GM18951 (cell line): ENCODE measurements around the gene MAML2.

Source experiments
- POLR2A ChIP-seq: IDR thresholded peaks from 4 replicates; pipeline ENCODE4 v1.6.1; 2011; ENCODE audit warnings: mild to moderate bottlenecking; ENCODE audit not compliant: insufficient read length, insufficient read depth; ENCODE audit errors: extremely low read depth
- in situ Hi-C: fragments of 300-500 bp; cut with MboI; formaldehyde crosslinking; loops from one replicate; pipeline ENCODE4 v1.12.0; 2022; ENCODE audit warnings: low sequenced_read_pairs, mixed read lengths, inconsistent platforms; ENCODE audit not compliant: unreplicated experiment

The MAML2 gene

DNA sequence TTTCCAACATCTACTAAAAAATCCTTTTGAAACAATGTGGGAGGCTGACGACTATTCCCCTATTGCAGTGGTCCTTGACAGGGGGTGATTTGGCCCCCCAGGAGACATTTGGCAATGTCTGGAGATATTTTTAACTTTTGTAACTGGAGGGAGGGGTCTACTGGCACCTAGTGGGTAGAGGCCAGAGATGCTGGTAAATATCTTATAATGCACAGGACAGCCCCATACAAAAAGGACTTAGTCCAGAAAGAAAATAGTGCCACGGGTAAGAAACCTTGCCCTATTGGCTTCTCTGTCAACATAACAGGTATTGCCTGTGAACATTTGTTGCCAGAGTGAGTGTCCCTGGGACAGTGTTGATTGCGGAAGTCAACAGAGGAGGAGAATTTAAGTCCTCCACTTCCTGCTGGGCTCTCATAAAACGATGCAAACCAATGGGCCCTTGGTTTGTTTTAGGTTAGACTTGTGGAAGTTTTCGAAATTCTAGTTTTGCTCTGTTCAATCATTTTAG lies 101.6 kb downstream of the MAML2 start:
- in situ Hi-C loops = no loop called here
- no peak for TF ChIP-seq POLR2A

DNA sequence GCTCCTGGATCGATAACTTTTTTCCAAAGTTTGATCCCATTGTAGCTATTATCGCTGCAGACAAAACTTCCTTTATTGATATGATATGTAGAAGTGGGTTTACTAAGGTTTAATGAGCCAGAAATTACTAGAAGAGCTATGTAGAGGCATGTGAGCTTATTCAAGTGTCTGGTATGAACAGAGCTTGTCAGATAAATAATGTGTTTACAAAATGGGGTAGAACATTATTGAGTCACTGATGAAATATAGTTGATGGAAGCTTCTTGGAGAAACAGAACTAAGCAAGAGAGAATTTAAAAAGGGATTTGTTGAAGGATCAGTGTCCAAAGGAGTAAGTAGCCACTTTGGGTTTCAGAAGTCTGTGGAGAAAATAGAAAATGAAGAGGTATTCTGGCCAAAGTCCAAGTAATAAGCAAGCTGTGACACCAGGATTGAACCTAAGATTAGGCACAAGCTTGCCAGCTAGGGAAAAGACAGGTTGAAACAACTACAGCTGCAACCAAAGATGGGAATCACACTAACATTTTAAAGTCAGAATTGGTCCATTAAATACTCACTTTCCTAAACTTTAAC lies 104.3 kb downstream of the MAML2 start:
- in situ Hi-C loops = no loop called here
- no peak for TF ChIP-seq POLR2A

DNA sequence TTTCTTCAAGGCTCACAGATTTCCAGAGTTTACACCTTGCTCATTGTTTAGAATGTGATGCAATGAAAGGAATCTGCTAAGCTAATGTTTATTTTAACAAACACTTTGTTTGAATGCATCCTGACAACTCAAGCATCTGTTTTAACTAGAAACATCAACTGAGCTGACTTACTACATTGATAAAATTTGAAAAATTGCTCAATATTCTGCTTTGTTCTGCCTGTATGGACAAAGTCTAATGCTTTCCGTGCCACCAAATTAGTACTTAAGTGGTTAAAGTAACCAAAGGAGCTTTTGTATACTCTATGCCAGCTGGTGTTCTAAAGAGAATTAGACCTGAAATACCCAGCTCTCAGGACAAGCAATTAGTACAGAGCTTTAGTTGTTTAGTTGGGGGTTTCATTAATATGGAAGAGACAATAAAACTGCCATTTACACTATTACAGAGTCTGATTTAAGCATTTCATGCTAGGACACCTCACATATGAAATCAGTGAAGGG lies 105.2 kb downstream of the MAML2 start:
- TF ChIP-seq POLR2A = no peak
- in situ Hi-C loops = no loop called here

DNA sequence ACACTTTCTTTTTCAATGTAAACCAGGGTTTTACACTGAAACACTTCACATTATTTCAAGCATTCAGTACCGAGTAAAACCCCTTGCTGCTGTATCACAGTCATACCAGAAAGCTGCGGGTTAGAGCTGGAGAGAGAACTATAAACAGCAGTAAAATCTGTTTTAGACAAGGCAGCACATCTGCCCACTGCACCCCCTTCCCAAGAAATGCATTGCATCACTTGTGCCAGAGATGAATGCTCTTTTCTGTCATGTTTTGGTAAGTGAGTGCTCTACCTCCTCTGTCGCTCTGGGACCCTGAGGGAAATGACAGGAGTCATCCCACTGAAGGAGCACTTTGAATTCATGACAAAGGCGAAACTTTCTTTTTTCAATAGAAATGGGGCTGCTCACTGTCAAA lies 107.2 kb downstream of the MAML2 start:
- no peak for TF ChIP-seq POLR2A
- in situ Hi-C loops = no loop called here

DNA sequence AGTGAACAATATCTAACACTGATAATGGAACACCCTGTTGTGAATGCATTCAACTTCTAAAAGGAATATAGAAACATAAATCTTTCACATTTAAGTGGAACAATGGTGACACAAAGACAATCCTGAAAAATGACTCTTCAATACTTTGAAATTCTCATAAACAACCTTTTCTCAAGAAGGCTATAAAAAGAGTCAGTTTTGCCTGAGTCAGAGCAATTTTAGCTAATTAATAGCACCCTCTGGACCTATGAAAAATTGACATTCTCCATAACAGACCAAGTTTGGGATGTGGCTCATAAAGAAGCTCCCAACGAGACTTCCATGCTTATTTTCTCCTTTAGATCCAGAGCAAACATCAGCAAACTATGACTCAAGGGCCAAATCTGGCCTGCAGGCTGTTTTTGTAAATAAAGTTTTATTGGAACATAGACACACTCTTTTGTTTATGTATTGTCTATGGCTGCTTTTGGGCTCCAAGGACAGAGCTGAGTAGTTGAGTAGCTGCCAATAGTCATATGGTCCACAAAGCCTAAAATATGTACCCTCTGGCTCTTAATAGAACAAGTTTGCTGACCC lies 108.0 kb downstream of the MAML2 start:
- no peak for TF ChIP-seq POLR2A
- in situ Hi-C loops = no loop called here

DNA sequence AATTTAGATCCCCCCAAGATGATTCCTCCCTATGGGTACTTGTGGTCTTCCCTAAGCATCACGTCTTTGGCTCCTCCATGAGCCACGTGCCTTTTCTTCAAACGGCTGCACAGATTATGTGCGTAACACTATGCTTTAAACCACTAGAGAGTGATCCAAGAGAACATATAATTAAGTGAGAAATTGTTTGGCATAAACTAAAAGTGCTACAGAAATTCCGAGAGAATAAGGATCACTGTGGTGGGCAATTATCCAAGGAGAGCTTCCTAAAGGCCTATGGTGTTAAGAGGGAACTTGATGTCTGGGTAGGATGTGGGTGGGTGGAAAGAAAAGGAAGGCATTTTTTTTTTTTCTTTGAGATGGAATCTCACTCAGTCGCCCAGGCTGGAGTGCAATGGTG lies 110.9 kb downstream of the MAML2 start:
- in situ Hi-C loops = no loop called here
- no peak for TF ChIP-seq POLR2A

DNA sequence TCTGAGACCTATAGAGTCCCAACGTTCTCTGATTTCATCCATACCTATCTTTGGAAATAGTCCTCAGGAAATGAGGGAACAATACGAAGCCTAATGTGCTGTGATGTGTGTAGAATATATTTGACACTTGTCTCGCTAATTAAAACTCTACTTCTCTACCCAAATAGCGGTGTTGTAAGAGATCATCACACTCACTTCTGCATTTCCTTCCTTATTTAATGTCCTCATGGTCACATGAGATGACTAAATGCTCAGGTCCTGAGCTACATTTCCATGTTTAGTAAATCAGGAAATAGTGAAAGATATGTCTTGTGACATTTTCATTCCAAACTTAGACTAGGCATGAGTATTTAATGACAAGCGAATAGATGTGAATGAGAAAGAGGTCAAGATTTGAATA lies 112.3 kb downstream of the MAML2 start:
- no peak for TF ChIP-seq POLR2A

DNA sequence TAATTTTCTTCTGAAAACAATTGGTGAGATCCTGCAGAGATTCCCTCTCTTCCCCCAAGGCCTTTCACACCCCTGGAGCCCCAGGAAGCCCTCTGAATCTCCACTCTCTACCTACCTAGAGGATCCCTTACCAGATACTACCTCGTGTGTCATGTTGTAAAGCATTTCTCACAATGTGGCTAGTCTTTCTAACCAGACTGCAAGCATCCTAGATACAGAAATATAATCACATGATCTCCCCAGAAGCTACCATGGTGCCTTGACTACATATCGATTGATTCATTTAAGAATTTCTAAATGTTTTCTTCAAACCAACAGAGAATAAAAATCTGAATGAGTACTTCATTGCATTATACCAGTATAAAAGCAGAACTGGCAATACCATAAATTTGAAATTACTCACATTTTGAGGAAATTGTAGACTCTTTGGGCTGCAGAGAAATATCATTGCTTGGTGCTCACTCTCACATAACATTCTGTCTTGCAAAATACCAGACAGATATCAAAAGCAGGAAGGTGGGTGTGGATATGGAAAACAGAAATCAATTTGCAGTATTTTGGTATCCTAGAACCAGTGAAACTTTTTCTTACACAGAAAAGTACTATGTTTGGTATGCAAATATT lies 113.5 kb downstream of the MAML2 start:
- TF ChIP-seq POLR2A = no peak
- in situ Hi-C loops = no loop called here

More for the DNA sequence above, 112.3 kb downstream of the MAML2 start:
- in situ Hi-C loops = no loop called here

DNA sequence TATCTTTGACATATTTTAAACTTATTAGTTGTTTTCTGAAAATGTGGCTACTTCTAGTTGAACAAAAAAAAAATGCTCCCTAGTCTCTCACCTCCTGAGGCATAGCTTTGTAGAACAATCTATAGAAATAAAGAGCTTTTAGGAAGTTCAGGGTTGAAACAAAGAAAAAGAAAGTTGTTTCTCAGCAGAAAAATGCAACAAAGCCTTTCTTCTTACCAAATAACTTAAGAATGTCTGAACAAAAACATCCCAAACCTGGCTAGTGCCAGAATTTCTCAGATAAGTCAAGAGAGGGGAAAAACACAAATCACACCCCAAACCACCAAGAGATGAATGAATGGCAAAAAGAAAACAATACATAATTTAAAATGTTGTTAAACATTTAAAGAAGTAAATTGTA lies 114.1 kb downstream of the MAML2 start:
- no peak for TF ChIP-seq POLR2A
- in situ Hi-C loops = no loop called here

DNA sequence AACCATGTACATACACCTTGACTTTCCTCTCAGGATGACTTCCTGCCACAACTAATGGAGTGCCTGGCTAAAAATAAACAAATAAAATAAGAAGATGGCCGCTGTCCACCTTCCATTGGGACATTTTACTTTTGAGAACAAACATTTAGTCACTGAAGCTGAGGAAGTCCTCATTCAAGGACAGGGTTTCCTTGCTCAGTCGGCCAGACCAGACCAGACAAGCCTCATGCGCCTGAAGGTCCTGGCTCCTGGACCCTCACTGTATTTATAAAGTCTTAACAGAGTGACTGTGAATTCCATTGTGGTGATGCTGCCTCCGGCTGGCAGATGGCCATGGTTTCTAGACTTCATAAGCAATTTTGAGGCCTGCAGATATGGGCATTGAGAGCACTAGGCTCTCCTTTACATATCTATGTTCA lies 114.5 kb downstream of the MAML2 start:
- no peak for TF ChIP-seq POLR2A
- in situ Hi-C loops = no loop called here

DNA sequence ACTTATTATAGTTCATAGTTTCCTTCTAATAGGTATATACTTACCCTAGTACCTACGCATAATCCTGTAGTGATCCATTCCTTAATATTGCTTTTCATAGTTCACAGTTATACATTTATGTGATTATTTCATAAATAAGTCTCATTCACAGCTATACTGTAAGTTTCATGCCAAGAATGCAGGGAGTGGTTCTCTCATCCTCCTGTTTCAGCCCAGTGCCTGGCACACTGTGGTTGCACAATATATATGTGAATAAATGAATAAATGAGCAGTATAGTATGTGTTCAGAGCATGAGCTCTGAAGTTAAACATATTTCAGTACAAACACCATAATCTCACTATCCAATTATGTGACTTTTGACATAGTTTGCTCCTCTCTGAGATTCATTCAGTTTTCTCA lies 115.8 kb downstream of the MAML2 start:
- in situ Hi-C loops = no loop called here
- no peak for TF ChIP-seq POLR2A

DNA sequence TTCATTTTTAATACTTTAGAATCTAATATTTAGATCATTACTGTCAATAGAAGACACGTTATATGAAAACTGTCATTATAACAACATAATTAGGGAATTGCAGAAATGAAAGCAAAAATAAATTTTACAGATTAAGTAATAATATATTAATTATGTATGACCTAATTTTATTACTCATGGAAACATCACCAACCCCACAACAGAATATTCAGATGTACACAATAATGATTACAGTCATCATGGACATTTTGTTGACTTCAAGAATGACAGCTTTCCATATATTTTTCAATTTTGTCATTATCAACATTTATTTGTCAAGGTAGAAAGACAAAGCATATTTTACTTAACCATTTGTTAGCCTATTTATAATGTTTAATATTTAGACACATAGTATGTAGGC lies 119.9 kb downstream of the MAML2 start:
- TF ChIP-seq POLR2A = no peak
- in situ Hi-C loops = no loop called here

DNA sequence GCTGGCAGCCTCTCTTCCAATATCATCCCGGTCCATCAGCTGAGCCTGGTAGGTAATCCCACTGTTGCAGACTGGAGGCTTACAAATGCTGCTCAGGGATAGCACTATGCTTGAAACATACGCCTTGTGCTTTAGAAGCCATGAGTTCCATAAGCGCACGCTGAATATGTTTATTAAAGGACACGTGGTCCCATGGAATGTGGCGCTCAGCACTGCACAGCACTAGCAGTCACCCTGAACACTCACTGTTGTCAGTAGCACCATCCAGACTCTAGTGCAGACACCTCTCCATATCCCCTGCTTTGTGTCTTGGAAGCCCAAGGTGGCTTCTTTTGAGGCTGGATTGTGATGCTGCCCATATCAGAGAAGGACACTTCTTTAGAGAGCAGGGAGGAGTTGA lies 120.9 kb downstream of the MAML2 start:
- no peak for TF ChIP-seq POLR2A
- in situ Hi-C loops = no loop called here
